ENCODE data around the gene AHNAK.

AHNAK gene

GRCh38 chr11:62479631-62480201 is 66.9 kb downstream of the AHNAK start:
- no peak overlapping the region for H3K4me3 ChIP-seq (ENCODE audit: low read length in 2 of 2)
- no peak overlapping the region for H3K9ac ChIP-seq (ENCODE audit: low read depth in 1 of 2, low read length in 2 of 2)
- no peaks in the 10 kb centered on the region for H3K27me3 ChIP-seq (ENCODE audit: control insufficient read depth in 2 of 2, insufficient read depth in 2 of 2, low read length in 2 of 2)
- peak overlapping the region in 1 of 2 donors; percentile 20 for H3K27ac ChIP-seq (ENCODE audit: low read depth in 2 of 2, low read length in 2 of 2)
- no peaks in the 10 kb centered on the region for H3K36me3 ChIP-seq (ENCODE audit: control insufficient read depth in 2 of 2, insufficient read depth in 2 of 2, low read length in 2 of 2)
- no peaks in the 10 kb centered on the region for H3K9me3 ChIP-seq (ENCODE audit: control insufficient read depth in 2 of 2, low read length in 2 of 2)
- no peaks in the 10 kb centered on the region for H3K4me1 ChIP-seq (ENCODE audit: control insufficient read depth in 2 of 2, insufficient read depth in 2 of 2, low read length in 2 of 2)

GRCh38 chr11:62477927-62478326 is 68.7 kb downstream of the AHNAK start:
- no peaks in the 10 kb centered on the region for H3K36me3 ChIP-seq (ENCODE audit: control insufficient read depth in 2 of 2, insufficient read depth in 2 of 2, low read length in 2 of 2)
- H3K4me1 ChIP-seq (ENCODE audit: control insufficient read depth in 2 of 2, insufficient read depth in 2 of 2, low read length in 2 of 2), result no peaks in the 10 kb centered on the region
- H3K9me3 ChIP-seq (ENCODE audit: control insufficient read depth in 2 of 2, low read length in 2 of 2), result no peaks in the 10 kb centered on the region
- H3K27me3 ChIP-seq (ENCODE audit: control insufficient read depth in 2 of 2, insufficient read depth in 2 of 2, low read length in 2 of 2), result no peaks in the 10 kb centered on the region
- H3K4me3 ChIP-seq (ENCODE audit: low read length in 2 of 2), result no peak overlapping the region
- H3K27ac ChIP-seq (ENCODE audit: low read depth in 2 of 2, low read length in 2 of 2), result no peak overlapping the region
- no peak overlapping the region for H3K9ac ChIP-seq (ENCODE audit: low read depth in 1 of 2, low read length in 2 of 2)

GRCh38 chr11:62472063-62472884 is 74.3 kb downstream of the AHNAK start:
- Histone ChIP-seq H3K36me3 (ENCODE audit: control insufficient read depth in 2 of 2, insufficient read depth in 2 of 2, low read length in 2 of 2) (no peaks in the 10 kb centered on the region), H3K9me3 (ENCODE audit: control insufficient read depth in 2 of 2, low read length in 2 of 2) (no peaks in the 10 kb centered on the region), H3K9ac (ENCODE audit: low read depth in 1 of 2, low read length in 2 of 2) (no peak overlapping the region), H3K27ac (ENCODE audit: low read depth in 2 of 2, low read length in 2 of 2) (peak overlapping the region in 1 of 2 donors; percentile 28), H3K27me3 (ENCODE audit: control insufficient read depth in 2 of 2, insufficient read depth in 2 of 2, low read length in 2 of 2) (no peaks in the 10 kb centered on the region), H3K4me1 (ENCODE audit: control insufficient read depth in 2 of 2, insufficient read depth in 2 of 2, low read length in 2 of 2) (peaks cover 0 to 2% of the 10 kb centered on the region in 2 donors), H3K4me3 (ENCODE audit: low read length in 2 of 2) (no peak overlapping the region)

GRCh38 chr11:62471603-62472002 is 75.0 kb downstream of the AHNAK start:
- Histone ChIP-seq H3K4me3 (ENCODE audit: low read length in 2 of 2) (no peak overlapping the region), H3K9me3 (ENCODE audit: control insufficient read depth in 2 of 2, low read length in 2 of 2) (no peaks in the 10 kb centered on the region), H3K36me3 (ENCODE audit: control insufficient read depth in 2 of 2, insufficient read depth in 2 of 2, low read length in 2 of 2) (no peaks in the 10 kb centered on the region), H3K4me1 (ENCODE audit: control insufficient read depth in 2 of 2, insufficient read depth in 2 of 2, low read length in 2 of 2) (peaks cover 0 to 2% of the 10 kb centered on the region in 2 donors), H3K27ac (ENCODE audit: low read depth in 2 of 2, low read length in 2 of 2) (no peak overlapping the region), H3K9ac (ENCODE audit: low read depth in 1 of 2, low read length in 2 of 2) (no peak overlapping the region), H3K27me3 (ENCODE audit: control insufficient read depth in 2 of 2, insufficient read depth in 2 of 2, low read length in 2 of 2) (no peaks in the 10 kb centered on the region)

DNA sequence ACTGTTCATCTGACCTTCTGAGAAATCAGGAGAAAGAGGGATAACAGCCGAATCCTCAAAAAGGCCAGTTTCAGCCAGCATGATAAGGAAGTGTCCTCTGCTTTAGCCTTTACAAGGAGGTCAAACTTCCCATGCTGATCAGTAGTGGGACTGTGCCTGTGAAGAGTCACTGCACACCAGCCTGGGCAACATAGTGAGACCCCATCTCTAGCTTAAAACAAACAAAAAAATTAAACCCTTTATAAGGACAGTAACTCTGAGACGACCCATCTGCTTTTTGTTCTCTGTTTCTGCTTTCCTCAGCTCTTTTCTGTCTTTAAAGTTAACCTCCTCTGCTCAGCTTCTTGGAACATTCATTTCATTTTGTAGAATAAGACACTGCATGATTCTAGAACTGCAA is 78.0 kb downstream of the AHNAK start:
- Histone ChIP-seq H3K4me1 (ENCODE audit: control insufficient read depth in 2 of 2, insufficient read depth in 2 of 2, low read length in 2 of 2) (peaks cover 0 to 2% of the 10 kb centered on the region in 2 donors), H3K9me3 (ENCODE audit: control insufficient read depth in 2 of 2, low read length in 2 of 2) (no peaks in the 10 kb centered on the region), H3K27me3 (ENCODE audit: control insufficient read depth in 2 of 2, insufficient read depth in 2 of 2, low read length in 2 of 2) (no peaks in the 10 kb centered on the region), H3K36me3 (ENCODE audit: control insufficient read depth in 2 of 2, insufficient read depth in 2 of 2, low read length in 2 of 2) (no peaks in the 10 kb centered on the region), H3K9ac (ENCODE audit: low read depth in 1 of 2, low read length in 2 of 2) (no peak overlapping the region), H3K4me3 (ENCODE audit: low read length in 2 of 2) (no peak overlapping the region), H3K27ac (ENCODE audit: low read depth in 2 of 2, low read length in 2 of 2) (no peak overlapping the region)

DNA sequence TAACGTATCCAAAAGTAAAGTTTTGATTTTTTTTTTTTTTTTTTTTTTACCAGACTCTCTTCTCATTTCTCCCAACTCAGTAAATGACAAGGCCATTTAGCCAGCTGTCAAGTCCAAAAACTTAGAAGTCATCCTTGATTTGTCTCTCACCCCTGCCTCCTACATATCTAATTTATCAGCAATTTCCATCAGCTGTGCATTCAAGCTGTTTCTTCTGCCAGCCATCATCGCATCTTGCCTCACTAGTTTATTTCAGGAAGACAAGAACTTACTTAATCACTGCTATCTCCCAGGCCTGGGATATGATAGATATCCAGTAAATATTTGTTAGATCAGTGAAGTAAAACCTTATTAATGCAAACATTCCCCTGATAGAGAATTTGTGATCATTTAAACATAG is 80.2 kb downstream of the AHNAK start:
- H3K4me1 ChIP-seq (ENCODE audit: control insufficient read depth in 2 of 2, insufficient read depth in 2 of 2, low read length in 2 of 2), result peaks cover 0 to 6% of the 10 kb centered on the region in 2 donors
- no peak overlapping the region for H3K9ac ChIP-seq (ENCODE audit: low read depth in 1 of 2, low read length in 2 of 2)
- H3K36me3 ChIP-seq (ENCODE audit: control insufficient read depth in 2 of 2, insufficient read depth in 2 of 2, low read length in 2 of 2), result no peaks in the 10 kb centered on the region
- H3K9me3 ChIP-seq (ENCODE audit: control insufficient read depth in 2 of 2, low read length in 2 of 2), result no peaks in the 10 kb centered on the region
- H3K4me3 ChIP-seq (ENCODE audit: low read length in 2 of 2), result no peak overlapping the region
- no peak overlapping the region for H3K27ac ChIP-seq (ENCODE audit: low read depth in 2 of 2, low read length in 2 of 2)
- H3K27me3 ChIP-seq (ENCODE audit: control insufficient read depth in 2 of 2, insufficient read depth in 2 of 2, low read length in 2 of 2), result no peaks in the 10 kb centered on the region

GRCh38 chr11:62464655-62465054 is 82.0 kb downstream of the AHNAK start:
- H3K9me3 ChIP-seq (ENCODE audit: control insufficient read depth in 2 of 2, low read length in 2 of 2), result no peaks in the 10 kb centered on the region
- H3K4me1 ChIP-seq (ENCODE audit: control insufficient read depth in 2 of 2, insufficient read depth in 2 of 2, low read length in 2 of 2), result peaks cover 0 to 6% of the 10 kb centered on the region in 2 donors
- H3K27ac ChIP-seq (ENCODE audit: low read depth in 2 of 2, low read length in 2 of 2), result no peak overlapping the region
- no peak overlapping the region for H3K4me3 ChIP-seq (ENCODE audit: low read length in 2 of 2)
- H3K9ac ChIP-seq (ENCODE audit: low read depth in 1 of 2, low read length in 2 of 2), result no peak overlapping the region
- no peaks in the 10 kb centered on the region for H3K27me3 ChIP-seq (ENCODE audit: control insufficient read depth in 2 of 2, insufficient read depth in 2 of 2, low read length in 2 of 2)
- no peaks in the 10 kb centered on the region for H3K36me3 ChIP-seq (ENCODE audit: control insufficient read depth in 2 of 2, insufficient read depth in 2 of 2, low read length in 2 of 2)

DNA sequence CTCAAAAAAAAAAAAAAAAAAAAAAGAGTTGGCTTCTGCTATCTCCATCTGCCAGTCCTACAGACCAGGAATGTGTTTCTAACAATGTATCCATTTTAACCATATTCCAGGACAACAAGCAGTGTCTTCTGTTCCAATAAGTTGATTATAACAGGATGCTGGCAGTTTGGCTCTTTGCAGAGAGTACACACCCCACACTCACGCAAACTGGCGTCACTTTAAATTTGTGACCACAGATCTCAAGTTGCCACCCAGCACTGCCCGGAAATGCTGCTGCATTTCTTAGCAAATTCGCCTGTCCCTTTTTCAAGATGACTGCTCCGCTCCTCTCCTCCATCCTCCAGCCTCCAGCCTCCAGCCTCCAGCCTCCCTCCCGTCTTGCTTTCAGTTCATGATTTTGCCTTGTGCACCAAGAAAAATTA is 83.5 kb downstream of the AHNAK start:
- H3K27me3 ChIP-seq (ENCODE audit: control insufficient read depth in 2 of 2, insufficient read depth in 2 of 2, low read length in 2 of 2), result no peaks in the 10 kb centered on the region
- H3K27ac ChIP-seq (ENCODE audit: low read depth in 2 of 2, low read length in 2 of 2), result no peak overlapping the region

GRCh38 chr11:62462508-62462892 is 84.1 kb downstream of the AHNAK start:
- no peaks in the 10 kb centered on the region for H3K36me3 ChIP-seq (ENCODE audit: control insufficient read depth in 2 of 2, insufficient read depth in 2 of 2, low read length in 2 of 2)
- peaks cover 5 to 20% of the 10 kb centered on the region in 2 donors for H3K4me1 ChIP-seq (ENCODE audit: control insufficient read depth in 2 of 2, insufficient read depth in 2 of 2, low read length in 2 of 2)
- H3K4me3 ChIP-seq (ENCODE audit: low read length in 2 of 2), result no peak overlapping the region
- no peak overlapping the region for H3K9ac ChIP-seq (ENCODE audit: low read depth in 1 of 2, low read length in 2 of 2)
- no peaks in the 10 kb centered on the region for H3K9me3 ChIP-seq (ENCODE audit: control insufficient read depth in 2 of 2, low read length in 2 of 2)
- no peaks in the 10 kb centered on the region for H3K27me3 ChIP-seq (ENCODE audit: control insufficient read depth in 2 of 2, insufficient read depth in 2 of 2, low read length in 2 of 2)
- peak overlapping the region in 1 of 2 donors; percentile 41 for H3K27ac ChIP-seq (ENCODE audit: low read depth in 2 of 2, low read length in 2 of 2)

More for the DNA sequence above, 83.5 kb downstream of the AHNAK start:
- H3K4me3 ChIP-seq (ENCODE audit: low read length in 2 of 2), result no peak overlapping the region
- H3K36me3 ChIP-seq (ENCODE audit: control insufficient read depth in 2 of 2, insufficient read depth in 2 of 2, low read length in 2 of 2), result no peaks in the 10 kb centered on the region
- no peak overlapping the region for H3K9ac ChIP-seq (ENCODE audit: low read depth in 1 of 2, low read length in 2 of 2)
- peaks cover 5 to 19% of the 10 kb centered on the region in 2 donors for H3K4me1 ChIP-seq (ENCODE audit: control insufficient read depth in 2 of 2, insufficient read depth in 2 of 2, low read length in 2 of 2)
- no peaks in the 10 kb centered on the region for H3K9me3 ChIP-seq (ENCODE audit: control insufficient read depth in 2 of 2, low read length in 2 of 2)

DNA sequence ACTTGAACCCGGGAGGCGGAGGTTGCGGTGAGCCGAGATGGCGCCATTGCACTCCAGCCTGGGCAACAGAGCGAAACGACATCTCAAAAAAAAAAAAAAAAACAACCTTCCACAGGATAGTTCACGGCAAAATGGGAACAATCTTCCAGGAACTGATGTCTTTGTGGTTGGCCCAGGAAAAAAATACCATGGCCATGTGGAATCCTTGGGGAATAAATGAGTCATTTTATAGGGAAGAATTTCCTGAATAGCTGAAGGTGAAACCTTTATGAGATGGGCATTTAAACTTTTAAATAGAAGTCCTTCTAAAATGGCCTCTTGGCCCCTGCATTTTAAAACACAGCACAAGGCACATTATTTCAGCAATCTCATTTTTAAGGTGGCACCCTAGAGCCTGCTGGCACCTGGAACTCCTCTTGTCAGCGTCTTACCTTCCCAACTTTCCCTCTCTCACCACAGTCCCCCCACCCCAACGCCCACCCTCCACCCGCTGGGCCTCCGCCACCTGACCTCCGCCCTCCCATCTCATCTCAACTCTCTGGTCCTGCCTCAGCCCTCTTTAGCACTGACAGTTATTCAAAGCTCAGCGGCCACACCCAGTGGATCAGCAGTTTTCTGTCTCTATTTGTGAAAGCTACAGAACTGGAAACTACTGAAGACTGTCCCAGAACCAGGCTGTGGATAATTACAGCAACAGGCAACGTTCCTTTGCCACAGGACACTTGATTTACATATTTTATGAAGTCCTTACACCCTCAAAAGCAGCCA is 84.7 kb downstream of the AHNAK start:
- no peak overlapping the region for H3K4me3 ChIP-seq (ENCODE audit: low read length in 2 of 2)
- peaks cover 5 to 20% of the 10 kb centered on the region in 2 donors for H3K4me1 ChIP-seq (ENCODE audit: control insufficient read depth in 2 of 2, insufficient read depth in 2 of 2, low read length in 2 of 2)
- no peak overlapping the region for H3K9ac ChIP-seq (ENCODE audit: low read depth in 1 of 2, low read length in 2 of 2)
- peak overlapping the region in 1 of 2 donors; percentile 41 for H3K27ac ChIP-seq (ENCODE audit: low read depth in 2 of 2, low read length in 2 of 2)
- H3K9me3 ChIP-seq (ENCODE audit: control insufficient read depth in 2 of 2, low read length in 2 of 2), result no peaks in the 10 kb centered on the region
- no peaks in the 10 kb centered on the region for H3K36me3 ChIP-seq (ENCODE audit: control insufficient read depth in 2 of 2, insufficient read depth in 2 of 2, low read length in 2 of 2)
- no peaks in the 10 kb centered on the region for H3K27me3 ChIP-seq (ENCODE audit: control insufficient read depth in 2 of 2, insufficient read depth in 2 of 2, low read length in 2 of 2)

Data from mucosa of rectum (tissue), 2 donors.